HepG2 (cell line): ENCODE measurements around the gene BID. TPM values are rescaled to one million over a fixed set of nuclear protein-coding genes. Genes with fewer than 3 reads are reported as not detected.

Experiments
- CBX5 ChIP-seq: sonication (generic); formaldehyde crosslinking; IDR thresholded peaks from 2 replicates; pipeline ENCODE4 v1.4.0; 2020; ENCODE audit warnings: missing genetic modification reagents, borderline replicate concordance
- EHMT2 ChIP-seq: fragments of 200-600 bp; sonication (generic); IDR thresholded peaks from 2 replicates; pipeline ENCODE4 v1.7.0; 2017; ENCODE audit warnings: antibody characterized with exemption, low read depth, low read length, borderline replicate concordance
- MYNN ChIP-seq: sonication (generic); formaldehyde crosslinking; IDR thresholded peaks from 2 replicates; pipeline ENCODE4 v1.4.0; 2020; ENCODE audit warnings: mild to moderate bottlenecking, low read depth, missing genetic modification reagents
- NCOA2 ChIP-seq: sonication (generic); formaldehyde crosslinking; IDR thresholded peaks from 2 replicates; pipeline ENCODE4 v1.8.0; 2022; ENCODE audit warnings: inconsistent platforms
- NR2F2 ChIP-seq: IDR thresholded peaks from 2 replicates; pipeline ENCODE4 v1.6.1; 2012; ENCODE audit warnings: low read depth, inconsistent platforms, borderline replicate concordance
- POLR2AphosphoS5 ChIP-seq: IDR thresholded peaks from 2 replicates; pipeline ENCODE4 v1.6.1; 2012; ENCODE audit warnings: low read depth, low read length
- RBM22 ChIP-seq: fragments of 200-400 bp; formaldehyde crosslinking; optimal IDR thresholded peaks from 2 replicates; pipeline ENCODE3; 2017; ENCODE audit warnings: mild to moderate bottlenecking, low read length, moderate library complexity
- SALL1 ChIP-seq: sonication (generic); formaldehyde crosslinking; IDR thresholded peaks from 2 replicates; pipeline ENCODE4 v1.8.0; 2022; ENCODE audit warnings: mild to moderate bottlenecking, missing genetic modification reagents
- YEATS4 ChIP-seq: sonication (generic); formaldehyde crosslinking; IDR thresholded peaks from 2 replicates; pipeline ENCODE4 v1.4.0; 2020; ENCODE audit warnings: missing genetic modification reagents, borderline replicate concordance
- ZBTB1 ChIP-seq: sonication (generic); formaldehyde crosslinking; IDR thresholded peaks from 2 replicates; pipeline ENCODE4 v1.4.0; 2020; ENCODE audit warnings: missing genetic modification reagents, borderline replicate concordance
- polyA plus RNA-seq, 8 experiments: library from polyadenylated mRNA; depleted of rRNA in 3 of 8; stranded (reverse) in 7 of 8; unstranded in 1 of 8; fragments of >200 nt; fragmentation: Illumina TruSeq in 4 of 8; extraction: Trizol in 4 of 8; gene quantifications; 2 replicates each; pipeline versions ENCODE4 v1.2.1 to v1.2.3, GENCODE V29; 2011 to 2016; ENCODE audit warnings: low read depth in 4 of 8, missing spikeins in 1 of 8, mixed read lengths in 1 of 8; ENCODE audit not compliant: insufficient read depth in 1 of 8
- total RNA-seq, 5 experiments: library from RNA; depleted of rRNA; stranded (reverse); fragments of >200 nt; fragmentation: Illumina TruSeq; extraction: Trizol; gene quantifications; 2 replicates each; pipeline ENCODE4 v1.2.3, GENCODE V29; 2016; ENCODE audit warnings: low read depth in 1 of 5
- TF ChIP-seq, protein P1 (sequence below): sonication (generic); formaldehyde crosslinking; IDR thresholded peaks from 2 replicates; pipeline ENCODE4 v1.8.0; 2022; ENCODE audit warnings: low read depth, missing genetic modification reagents
- TF ChIP-seq, protein P2 (sequence below): IDR thresholded peaks from 2 replicates; pipeline ENCODE4 v1.6.1; 2016; ENCODE audit warnings: low read depth, control low read depth
- TF ChIP-seq, protein P3 (sequence below): sonication (generic); formaldehyde crosslinking; IDR thresholded peaks from 2 replicates; pipeline ENCODE4 v1.4.0; 2020; ENCODE audit warnings: missing genetic modification reagents, mild to moderate bottlenecking, borderline replicate concordance
- TF ChIP-seq, protein P4 (sequence below): IDR thresholded peaks from 2 replicates; pipeline ENCODE4 v1.6.1; 2012; ENCODE audit warnings: low read depth, low read length, improper control_type of control experiment
- TF ChIP-seq, protein P5 (sequence below): IDR thresholded peaks from 2 replicates; pipeline ENCODE4 v1.4.0; 2020; ENCODE audit warnings: mild to moderate bottlenecking, missing genetic modification reagents
- TF ChIP-seq, protein P6 (sequence below): sonication (generic); formaldehyde crosslinking; IDR thresholded peaks from 2 replicates; pipeline ENCODE4 v1.5.0; 2020; ENCODE audit warnings: mild to moderate bottlenecking, missing genetic modification reagents
- TF ChIP-seq, protein P7 (sequence below): fragments of 450-650 bp; IDR thresholded peaks from 2 replicates; pipeline ENCODE4 v1.6.1; 2017

The BID gene
- total and polyA plus RNA-seq, 2 of the 13 experiments (the other 11 are each of a cell fraction or from before 2014, with no cell fraction given): 35.3 to 51.7 TPM

DNA sequence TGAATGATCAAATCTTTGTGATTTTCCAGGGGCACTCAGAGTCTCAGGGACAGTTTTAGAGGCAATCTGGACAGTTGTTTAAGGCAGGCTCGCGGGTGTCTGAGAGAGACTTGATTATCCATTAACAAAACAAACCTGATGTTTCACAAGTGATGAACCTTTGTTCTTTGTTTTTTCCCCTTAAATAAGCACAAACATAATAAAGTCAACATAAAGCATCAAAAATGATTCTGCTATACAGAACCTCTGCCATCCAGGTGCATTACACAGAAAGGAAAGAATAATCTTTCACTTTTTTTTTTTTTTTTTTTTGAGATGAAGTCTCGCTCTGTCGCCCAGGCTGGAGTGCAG is 13.2 kb downstream of the BID start (continued):
- TF ChIP-seq ZBTB1 (CRISPR knock-in tag): no peak
- TF ChIP-seq, protein P1, sequence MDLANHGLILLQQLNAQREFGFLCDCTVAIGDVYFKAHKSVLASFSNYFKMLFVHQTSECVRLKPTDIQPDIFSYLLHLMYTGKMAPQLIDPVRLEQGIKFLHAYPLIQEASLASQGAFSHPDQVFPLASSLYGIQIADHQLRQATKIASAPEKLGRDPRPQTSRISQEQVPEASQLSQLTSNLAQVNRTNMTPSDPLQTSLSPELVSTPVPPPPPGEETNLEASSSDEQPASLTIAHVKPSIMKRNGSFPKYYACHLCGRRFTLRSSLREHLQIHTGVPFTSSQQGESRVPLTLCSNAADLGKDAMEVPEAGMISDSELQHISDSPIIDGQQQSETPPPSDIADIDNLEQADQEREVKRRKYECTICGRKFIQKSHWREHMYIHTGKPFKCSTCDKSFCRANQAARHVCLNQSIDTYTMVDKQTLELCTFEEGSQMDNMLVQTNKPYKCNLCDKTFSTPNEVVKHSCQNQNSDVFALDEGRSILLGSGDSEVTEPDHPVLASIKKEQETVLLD (CRISPR knock-in tag): no peak
- TF ChIP-seq CBX5 (CRISPR knock-in tag): no peak
- TF ChIP-seq YEATS4: peak; percentile 40; the same call in 1 of the 2 replicates
- TF ChIP-seq, protein P2, sequence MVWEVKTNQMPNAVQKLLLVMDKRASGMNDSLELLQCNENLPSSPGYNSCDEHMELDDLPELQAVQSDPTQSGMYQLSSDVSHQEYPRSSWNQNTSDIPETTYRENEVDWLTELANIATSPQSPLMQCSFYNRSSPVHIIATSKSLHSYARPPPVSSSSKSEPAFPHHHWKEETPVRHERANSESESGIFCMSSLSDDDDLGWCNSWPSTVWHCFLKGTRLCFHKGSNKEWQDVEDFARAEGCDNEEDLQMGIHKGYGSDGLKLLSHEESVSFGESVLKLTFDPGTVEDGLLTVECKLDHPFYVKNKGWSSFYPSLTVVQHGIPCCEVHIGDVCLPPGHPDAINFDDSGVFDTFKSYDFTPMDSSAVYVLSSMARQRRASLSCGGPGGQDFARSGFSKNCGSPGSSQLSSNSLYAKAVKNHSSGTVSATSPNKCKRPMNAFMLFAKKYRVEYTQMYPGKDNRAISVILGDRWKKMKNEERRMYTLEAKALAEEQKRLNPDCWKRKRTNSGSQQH (CRISPR knock-in tag): no peak
- TF ChIP-seq, protein P3, sequence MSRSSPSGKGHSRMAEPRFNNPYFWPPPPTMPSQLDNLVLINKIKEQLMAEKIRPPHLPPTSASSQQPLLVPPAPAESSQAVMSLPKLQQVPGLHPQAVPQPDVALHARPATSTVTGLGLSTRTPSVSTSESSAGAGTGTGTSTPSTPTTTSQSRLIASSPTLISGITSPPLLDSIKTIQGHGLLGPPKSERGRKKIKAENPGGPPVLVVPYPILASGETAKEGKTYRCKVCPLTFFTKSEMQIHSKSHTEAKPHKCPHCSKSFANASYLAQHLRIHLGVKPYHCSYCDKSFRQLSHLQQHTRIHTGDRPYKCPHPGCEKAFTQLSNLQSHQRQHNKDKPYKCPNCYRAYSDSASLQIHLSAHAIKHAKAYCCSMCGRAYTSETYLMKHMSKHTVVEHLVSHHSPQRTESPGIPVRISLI (CRISPR knock-in tag): peak; percentile 54; the same call in 1 of the 2 replicates
- TF ChIP-seq NCOA2 (CRISPR knock-in tag): no peak
- TF ChIP-seq MYNN (CRISPR knock-in tag): no peak
- no peak for TF ChIP-seq POLR2AphosphoS5
- TF ChIP-seq, protein P4, sequence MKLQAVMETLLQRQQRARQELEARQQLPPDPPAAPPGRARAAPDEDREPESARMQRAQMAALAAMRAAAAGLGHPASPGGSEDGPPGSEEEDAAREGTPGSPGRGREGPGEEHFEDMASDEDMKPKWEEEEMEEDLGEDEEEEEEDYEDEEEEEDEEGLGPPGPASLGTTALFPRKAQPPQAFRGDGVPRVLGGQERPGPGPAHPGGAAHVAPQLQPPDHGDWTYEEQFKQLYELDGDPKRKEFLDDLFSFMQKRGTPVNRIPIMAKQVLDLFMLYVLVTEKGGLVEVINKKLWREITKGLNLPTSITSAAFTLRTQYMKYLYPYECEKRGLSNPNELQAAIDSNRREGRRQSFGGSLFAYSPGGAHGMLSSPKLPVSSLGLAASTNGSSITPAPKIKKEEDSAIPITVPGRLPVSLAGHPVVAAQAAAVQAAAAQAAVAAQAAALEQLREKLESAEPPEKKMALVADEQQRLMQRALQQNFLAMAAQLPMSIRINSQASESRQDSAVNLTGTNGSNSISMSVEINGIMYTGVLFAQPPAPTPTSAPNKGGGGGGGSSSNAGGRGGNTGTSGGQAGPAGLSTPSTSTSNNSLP: peak; percentile 74
- TF ChIP-seq NR2F2: no peak
- TF ChIP-seq EHMT2: no peak
- TF ChIP-seq, protein P5, sequence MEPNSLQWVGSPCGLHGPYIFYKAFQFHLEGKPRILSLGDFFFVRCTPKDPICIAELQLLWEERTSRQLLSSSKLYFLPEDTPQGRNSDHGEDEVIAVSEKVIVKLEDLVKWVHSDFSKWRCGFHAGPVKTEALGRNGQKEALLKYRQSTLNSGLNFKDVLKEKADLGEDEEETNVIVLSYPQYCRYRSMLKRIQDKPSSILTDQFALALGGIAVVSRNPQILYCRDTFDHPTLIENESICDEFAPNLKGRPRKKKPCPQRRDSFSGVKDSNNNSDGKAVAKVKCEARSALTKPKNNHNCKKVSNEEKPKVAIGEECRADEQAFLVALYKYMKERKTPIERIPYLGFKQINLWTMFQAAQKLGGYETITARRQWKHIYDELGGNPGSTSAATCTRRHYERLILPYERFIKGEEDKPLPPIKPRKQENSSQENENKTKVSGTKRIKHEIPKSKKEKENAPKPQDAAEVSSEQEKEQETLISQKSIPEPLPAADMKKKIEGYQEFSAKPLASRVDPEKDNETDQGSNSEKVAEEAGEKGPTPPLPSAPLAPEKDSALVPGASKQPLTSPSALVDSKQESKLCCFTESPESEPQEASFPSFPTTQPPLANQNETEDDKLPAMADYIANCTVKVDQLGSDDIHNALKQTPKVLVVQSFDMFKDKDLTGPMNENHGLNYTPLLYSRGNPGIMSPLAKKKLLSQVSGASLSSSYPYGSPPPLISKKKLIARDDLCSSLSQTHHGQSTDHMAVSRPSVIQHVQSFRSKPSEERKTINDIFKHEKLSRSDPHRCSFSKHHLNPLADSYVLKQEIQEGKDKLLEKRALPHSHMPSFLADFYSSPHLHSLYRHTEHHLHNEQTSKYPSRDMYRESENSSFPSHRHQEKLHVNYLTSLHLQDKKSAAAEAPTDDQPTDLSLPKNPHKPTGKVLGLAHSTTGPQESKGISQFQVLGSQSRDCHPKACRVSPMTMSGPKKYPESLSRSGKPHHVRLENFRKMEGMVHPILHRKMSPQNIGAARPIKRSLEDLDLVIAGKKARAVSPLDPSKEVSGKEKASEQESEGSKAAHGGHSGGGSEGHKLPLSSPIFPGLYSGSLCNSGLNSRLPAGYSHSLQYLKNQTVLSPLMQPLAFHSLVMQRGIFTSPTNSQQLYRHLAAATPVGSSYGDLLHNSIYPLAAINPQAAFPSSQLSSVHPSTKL (CRISPR knock-in tag): no peak
- no peak for TF ChIP-seq RBM22
- TF ChIP-seq, protein P6, sequence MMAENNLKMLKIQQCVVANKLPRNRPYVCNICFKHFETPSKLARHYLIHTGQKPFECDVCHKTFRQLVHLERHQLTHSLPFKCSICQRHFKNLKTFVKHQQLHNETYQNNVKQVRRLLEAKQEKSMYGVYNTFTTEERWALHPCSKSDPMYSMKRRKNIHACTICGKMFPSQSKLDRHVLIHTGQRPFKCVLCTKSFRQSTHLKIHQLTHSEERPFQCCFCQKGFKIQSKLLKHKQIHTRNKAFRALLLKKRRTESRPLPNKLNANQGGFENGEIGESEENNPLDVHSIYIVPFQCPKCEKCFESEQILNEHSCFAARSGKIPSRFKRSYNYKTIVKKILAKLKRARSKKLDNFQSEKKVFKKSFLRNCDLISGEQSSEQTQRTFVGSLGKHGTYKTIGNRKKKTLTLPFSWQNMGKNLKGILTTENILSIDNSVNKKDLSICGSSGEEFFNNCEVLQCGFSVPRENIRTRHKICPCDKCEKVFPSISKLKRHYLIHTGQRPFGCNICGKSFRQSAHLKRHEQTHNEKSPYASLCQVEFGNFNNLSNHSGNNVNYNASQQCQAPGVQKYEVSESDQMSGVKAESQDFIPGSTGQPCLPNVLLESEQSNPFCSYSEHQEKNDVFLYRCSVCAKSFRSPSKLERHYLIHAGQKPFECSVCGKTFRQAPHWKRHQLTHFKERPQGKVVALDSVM (CRISPR knock-in tag): no peak
- TF ChIP-seq, protein P7, sequence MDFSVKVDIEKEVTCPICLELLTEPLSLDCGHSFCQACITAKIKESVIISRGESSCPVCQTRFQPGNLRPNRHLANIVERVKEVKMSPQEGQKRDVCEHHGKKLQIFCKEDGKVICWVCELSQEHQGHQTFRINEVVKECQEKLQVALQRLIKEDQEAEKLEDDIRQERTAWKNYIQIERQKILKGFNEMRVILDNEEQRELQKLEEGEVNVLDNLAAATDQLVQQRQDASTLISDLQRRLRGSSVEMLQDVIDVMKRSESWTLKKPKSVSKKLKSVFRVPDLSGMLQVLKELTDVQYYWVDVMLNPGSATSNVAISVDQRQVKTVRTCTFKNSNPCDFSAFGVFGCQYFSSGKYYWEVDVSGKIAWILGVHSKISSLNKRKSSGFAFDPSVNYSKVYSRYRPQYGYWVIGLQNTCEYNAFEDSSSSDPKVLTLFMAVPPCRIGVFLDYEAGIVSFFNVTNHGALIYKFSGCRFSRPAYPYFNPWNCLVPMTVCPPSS: no peak
- TF ChIP-seq SALL1 (CRISPR knock-in tag): peak; percentile 14; the same call in 1 of the 2 replicates
